Heart right ventricle (tissue), 16 donors: ENCODE measurements around the gene LRRC8E. TPM values are rescaled to one million over a fixed set of nuclear protein-coding genes. Genes with fewer than 3 reads are reported as not detected.

Experiments used
- ATAC-seq, 8 donors: fragments of 200-7000 bp; cut with Tn5 transposase; one replicate each; pipeline ENCODE4 v1.9.1; 2020; ENCODE audit warnings: mild to moderate bottlenecking in 8 of 8, moderate library complexity in 8 of 8, moderate number of reproducible peaks in 1 of 8
- DNase-seq, 2 donors: peaks; one replicate each; pipeline ENCODE4 v3.0.0-alpha.2; 2020
- H3K27ac ChIP-seq, 10 donors: fragments of 200-600 bp; sonication (generic) in 2 of 10; one replicate each; pipeline versions ENCODE4 v1.5.0 to v1.8.0; 2020 to 2022; ENCODE audit warnings: mild to moderate bottlenecking in 3 of 10
- H3K27me3 ChIP-seq, 7 donors: fragments of 200-600 bp; one replicate each; pipeline ENCODE4 v1.8.0; 2021 to 2022; ENCODE audit warnings: mild to moderate bottlenecking in 2 of 7
- H3K36me3 ChIP-seq, 9 donors: fragments of 200-600 bp; sonication (generic) in 1 of 9; one replicate each; pipeline versions ENCODE4 v1.5.0 to v1.8.0; 2020 to 2022; ENCODE audit warnings: mild to moderate bottlenecking in 2 of 9
- H3K4me1 ChIP-seq, 9 donors: fragments of 200-600 bp; sonication (generic) in 1 of 9; one replicate each; pipeline versions ENCODE4 v1.5.0 to v1.8.0; 2020 to 2022; ENCODE audit warnings: mild to moderate bottlenecking in 4 of 9
- H3K4me3 ChIP-seq, 10 donors: fragments of 200-600 bp; sonication (generic) in 2 of 10; one replicate each; pipeline versions ENCODE4 v1.5.0 to v1.8.0; 2020 to 2022; ENCODE audit warnings: mild to moderate bottlenecking in 7 of 10, moderate library complexity in 2 of 10
- H3K9me3 ChIP-seq, 11 donors: fragments of 200-600 bp in 10 of 11; sonication (generic) in 2 of 11; one replicate each; pipeline versions ENCODE4 v1.5.0 to v1.8.0; 2013 to 2022; ENCODE audit warnings: mild to moderate bottlenecking in 2 of 11, control low read depth in 1 of 11, moderate library complexity in 1 of 11
- CTCF ChIP-seq, 9 donors: fragments of 200-600 bp; sonication (generic) in 2 of 9; IDR thresholded peaks; one replicate each; pipeline versions ENCODE4 v1.5.0 to v1.8.0; 2021 to 2022; ENCODE audit warnings: antibody characterized with exemption in 9 of 9, mild to moderate bottlenecking in 5 of 9, moderate library complexity in 1 of 9
- WGBS, 2 donors: extraction: QIAGEN DNeasy Blood & Tissue Kit; methylation state at CpG; one replicate each; pipeline ENCODE4 v1.1.7; 2013; ENCODE audit warnings: inconsistent platforms in 1 of 2; 5-methylcytosine and 5-hydroxymethylcytosine counted together
- intact Hi-C, 10 donors: fragments of 100-400 bp; cut with DNase I; formaldehyde crosslinking; loops; one replicate each; pipeline versions ENCODE4 v1.11.1 to v1.14.2; 2022
- polyA plus RNA-seq, 2 donors: library from polyadenylated mRNA; stranded (reverse); fragments of 200-250 nt; gene quantifications; one replicate each; pipeline ENCODE4 v1.2.3, GENCODE V29; 2013
- total RNA-seq, 10 donors: library from RNA; stranded (reverse); fragmentation: NEBNext Ultra II Directional in 3 of 10; extraction: Animal tissue kit (Norgen Biotek cat#: 25700) in 3 of 10; gene quantifications; one replicate each; pipeline versions ENCODE4 v1.2.1 to v1.2.4, GENCODE V29; 2021 to 2023
- donor health status: Arrhythmogenic right ventricular cardiomyopathy.
- donor health status: ischemic (EF 13 %, LVEDD 7.1; RV severe dilation, severe dysfunction).
- donor health status: healthy with polysubstance abuse.
- donor health status: DM: no; HTN: yes; CAD: no.
- donor health status: DM: no; HTN: no; CAD: no.
- donor health status: ischemic (EF 25% LVEDD 6.9; RV normal size, moderate dysfunction).
- donor health status: ischemic (EF 25% LVEDD 5.7; RV mildly dilated, moderate dysfunction).
- donor health status: healthy.
- donor health status: DM: yes; HTN: yes; CAD: no.
- donor health status: Ischemic cardiomyopathy.
- donor health status: ischemic (EF 35%, LVEDD 5.7; RV mildly dilated, moderate dysfunction).
- donor health status: nonischemic (EF 11% LVEDD 7.7; RV severe dilation, severe dysfunction).
- donor health status: DM: yes; HTN: yes; CAD: no.
- donor health status: PGD.
- donor health status: ischemic (EF 29% LVEDD 5.4; RV normal size, mild dysfunction).
- donor health status: nonischemic (EF 23%, LVEDD 6.1; RV moderate dilation, normal function).

Gene LRRC8E
- total and polyA plus RNA-seq, 12 donors, result 0.33 to 3.3 (median 0.99) TPM

- no peak for TF ChIP-seq CTCF (IDR thresholded peaks at IDR 0.05)
- H3K27ac ChIP-seq, result peak overlapping the region in 2 of 10 donors; percentile 10 to 23
- peaks cover 4 to 61% (median 39%) of the 10 kb centered on the region in 7 donors for H3K27me3 ChIP-seq
- intact Hi-C loops, result no loop called here
- WGBS, 2 donors, result 38 to 53% methylated on average over 57 to 63 of the region's 63 CpGs
- H3K36me3 ChIP-seq, result peaks cover 0 to 25% (median 0%) of the 10 kb centered on the region in 9 donors
- H3K4me3 ChIP-seq, result peak overlapping the region in 5 of 10 donors; percentile 5 to 36 (median 11)
- no peaks in the 10 kb centered on the region for H3K9me3 ChIP-seq
- H3K4me1 ChIP-seq, result peaks cover 0 to 24% (median 16%) of the 10 kb centered on the region in 9 donors
- DNase-seq (no peak), ATAC-seq (no peak)
Observed at GRCh38 chr19:7861619-7862412, 26.5 kb upstream of the LRRC8E start.

- WGBS, 2 donors, result 12 to 14% methylated on average over 35 to 64 of the region's 67 CpGs
- ATAC-seq (peak in 4 of 8 donors; percentile 12 to 51 (median 28)), DNase-seq (peak; percentile 43 to 63)
- H3K4me3 ChIP-seq, result peak overlapping the region in 5 of 10 donors; percentile 5 to 36 (median 11)
- no peaks in the 10 kb centered on the region for H3K9me3 ChIP-seq
- peaks cover 0 to 25% (median 0%) of the 10 kb centered on the region in 9 donors for H3K36me3 ChIP-seq
- intact Hi-C loops, result no loop called here
- no peak for TF ChIP-seq CTCF (IDR thresholded peaks at IDR 0.05)
- H3K27ac ChIP-seq, result no peak overlapping the region
- peaks cover 0 to 24% (median 16%) of the 10 kb centered on the region in 9 donors for H3K4me1 ChIP-seq
- peaks cover 4 to 66% (median 46%) of the 10 kb centered on the region in 7 donors for H3K27me3 ChIP-seq
Observed at GRCh38 chr19:7862413-7862951, 25.8 kb upstream of the LRRC8E start.

GRCh38 chr19:7863157-7863970, 24.9 kb upstream of the LRRC8E start:
- WGBS, 2 donors, result 75 to 78% methylated on average over 74 to 83 of the region's 83 CpGs
- Histone ChIP-seq H3K9me3 (no peaks in the 10 kb centered on the region), H3K27ac (no peak overlapping the region), H3K36me3 (peaks cover 0 to 21% (median 0%) of the 10 kb centered on the region in 9 donors), H3K4me3 (no peak overlapping the region), H3K27me3 (peaks cover 4 to 75% (median 53%) of the 10 kb centered on the region in 7 donors), H3K4me1 (peaks cover 0 to 26% (median 20%) of the 10 kb centered on the region in 9 donors)
- intact Hi-C loops, result no loop called here
- DNase-seq, result no peak
- no peak for ATAC-seq
- TF ChIP-seq CTCF (IDR thresholded peaks at IDR 0.05), result no peak
